Right atrium auricular region (tissue), 2 donors: ENCODE data around the gene ADAM10. TPM values are rescaled to one million over a fixed set of nuclear protein-coding genes. Genes with fewer than 3 reads are reported as not detected.
"Not testable (repeated sequence)": the region's sequence is repeated elsewhere in the genome, so short reads cannot be mapped to it uniquely, and the experiment has no call there.

Experiments used
- DNase-seq: peaks from one replicate; pipeline ENCODE4 v3.0.0-alpha.2; 2019; ENCODE audit warnings: low spot score
- H3K27ac ChIP-seq, 2 donors: fragments of 200-600 bp; sonication (generic); 1 replicate in 1 of 2; 2 replicates in 1 of 2; pipeline ENCODE4 v1.5.1; 2016 to 2019
- H3K27me3 ChIP-seq, 2 donors: fragments of 200-600 bp; sonication (generic); one replicate each; pipeline versions ENCODE4 v1.5.1 to v1.6.0; 2017 to 2019
- H3K36me3 ChIP-seq: fragments of 200-600 bp; sonication (generic); one replicate; pipeline ENCODE4 v1.5.1; 2016
- H3K4me1 ChIP-seq, 2 donors: fragments of 200-600 bp; sonication (generic); one replicate each; pipeline versions ENCODE4 v1.5.1 to v1.6.0; 2017 to 2019
- H3K4me3 ChIP-seq, 2 donors: fragments of 200-600 bp; sonication (generic); 1 replicate in 1 of 2; 2 replicates in 1 of 2; pipeline ENCODE4 v1.5.1; 2017 to 2019; ENCODE audit warnings: mild to moderate bottlenecking in 1 of 2, moderate library complexity in 1 of 2
- H3K9me3 ChIP-seq, 2 donors: fragments of 200-600 bp; sonication (generic); one replicate each; pipeline ENCODE4 v1.5.1; 2019
- total RNA-seq, 2 donors: library from RNA; depleted of rRNA; stranded (reverse); fragments of >200 nt; gene quantifications; one replicate each; pipeline ENCODE4 v1.1.0, GENCODE V29; 2016
- TF ChIP-seq, protein P1 (sequence below), 2 donors: fragments of 200-600 bp; sonication (generic); IDR thresholded peaks; one replicate each; pipeline ENCODE4 v1.5.1; 2019; ENCODE audit warnings: antibody characterized with exemption in 2 of 2

Gene ADAM10
- total RNA-seq, 2 donors from 2014 or later: 40.8 to 42.0 TPM

DNA sequence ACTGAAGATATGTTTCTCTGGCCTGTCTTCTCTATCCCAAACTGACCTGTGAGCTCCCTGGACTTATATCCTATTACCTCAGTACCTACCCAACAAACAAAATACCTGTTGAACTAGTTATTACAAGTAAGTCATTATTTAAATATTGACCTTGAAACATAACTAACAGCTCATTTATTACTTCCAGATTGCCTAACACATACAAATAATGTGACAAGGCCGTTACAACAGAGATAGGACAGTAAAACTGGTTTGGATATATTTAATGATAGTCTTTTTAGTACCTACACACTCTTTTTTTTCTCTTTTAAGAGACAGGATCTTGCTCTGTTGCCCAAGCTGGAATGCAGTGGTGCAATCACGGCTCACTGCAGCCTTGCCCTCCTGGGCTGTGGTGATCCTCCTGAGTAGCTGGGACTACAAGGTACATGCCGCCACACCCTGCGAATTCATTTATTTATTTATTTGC, 145.0 kb downstream of the ADAM10 start:
- Histone ChIP-seq H3K36me3 (no peaks in the 10 kb centered on the region), H3K27me3 (no peaks in the 10 kb centered on the region), H3K9me3 (no peaks in the 10 kb centered on the region), H3K4me3 (no peak overlapping the region), H3K27ac (no peak overlapping the region), H3K4me1 (no peaks in the 10 kb centered on the region)
- TF ChIP-seq, protein P1, sequence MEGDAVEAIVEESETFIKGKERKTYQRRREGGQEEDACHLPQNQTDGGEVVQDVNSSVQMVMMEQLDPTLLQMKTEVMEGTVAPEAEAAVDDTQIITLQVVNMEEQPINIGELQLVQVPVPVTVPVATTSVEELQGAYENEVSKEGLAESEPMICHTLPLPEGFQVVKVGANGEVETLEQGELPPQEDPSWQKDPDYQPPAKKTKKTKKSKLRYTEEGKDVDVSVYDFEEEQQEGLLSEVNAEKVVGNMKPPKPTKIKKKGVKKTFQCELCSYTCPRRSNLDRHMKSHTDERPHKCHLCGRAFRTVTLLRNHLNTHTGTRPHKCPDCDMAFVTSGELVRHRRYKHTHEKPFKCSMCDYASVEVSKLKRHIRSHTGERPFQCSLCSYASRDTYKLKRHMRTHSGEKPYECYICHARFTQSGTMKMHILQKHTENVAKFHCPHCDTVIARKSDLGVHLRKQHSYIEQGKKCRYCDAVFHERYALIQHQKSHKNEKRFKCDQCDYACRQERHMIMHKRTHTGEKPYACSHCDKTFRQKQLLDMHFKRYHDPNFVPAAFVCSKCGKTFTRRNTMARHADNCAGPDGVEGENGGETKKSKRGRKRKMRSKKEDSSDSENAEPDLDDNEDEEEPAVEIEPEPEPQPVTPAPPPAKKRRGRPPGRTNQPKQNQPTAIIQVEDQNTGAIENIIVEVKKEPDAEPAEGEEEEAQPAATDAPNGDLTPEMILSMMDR (IDR thresholded peaks at IDR 0.05): no peak
- no peak for DNase-seq

GRCh38 chr15:58603927-58604326, 145.6 kb downstream of the ADAM10 start:
- not testable (repeated sequence) for H3K4me1 ChIP-seq, DNase-seq, H3K27ac ChIP-seq, H3K4me3 ChIP-seq, H3K27me3 ChIP-seq, H3K9me3 ChIP-seq, H3K36me3 ChIP-seq

DNA sequence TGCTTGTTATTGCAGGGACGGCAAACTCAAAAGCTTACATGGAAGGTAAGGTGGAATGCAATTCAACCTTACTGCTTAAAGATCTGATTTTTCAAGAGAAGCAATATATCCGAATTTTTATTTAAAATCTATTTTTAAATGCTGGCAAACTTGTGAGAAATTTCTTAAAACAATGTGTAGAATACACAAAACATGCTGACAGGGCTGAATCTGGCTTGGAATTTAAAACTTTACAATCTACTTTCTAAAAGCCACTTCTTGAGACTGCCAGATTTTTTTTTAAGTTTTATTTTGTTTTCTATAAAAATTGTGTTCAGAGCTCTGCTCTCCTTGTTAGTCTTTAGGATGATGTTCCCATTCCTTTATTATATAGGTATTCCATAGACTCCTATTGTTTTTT, 146.7 kb downstream of the ADAM10 start:
- DNase-seq: no peak
- no peaks in the 10 kb centered on the region for H3K36me3 ChIP-seq
- H3K4me3 ChIP-seq: no peak overlapping the region
- TF ChIP-seq, protein P1 (IDR thresholded peaks at IDR 0.05): no peak
- no peaks in the 10 kb centered on the region for H3K4me1 ChIP-seq
- H3K27me3 ChIP-seq: no peaks in the 10 kb centered on the region
- H3K9me3 ChIP-seq: no peaks in the 10 kb centered on the region
- H3K27ac ChIP-seq: no peak overlapping the region

- Histone ChIP-seq H3K9me3 (no peaks in the 10 kb centered on the region), H3K4me1 (no peaks in the 10 kb centered on the region), H3K4me3 (no peak overlapping the region), H3K27me3 (no peaks in the 10 kb centered on the region), H3K27ac (no peak overlapping the region), H3K36me3 (peaks cover 19% of the 10 kb centered on the region)
- TF ChIP-seq, protein P1 (IDR thresholded peaks at IDR 0.05): no peak
- no peak for DNase-seq
Observed at GRCh38 chr15:58598829-58599210, 150.7 kb downstream of the ADAM10 start.

GRCh38 chr15:58597943-58598828, 151.3 kb downstream of the ADAM10 start:
- no peaks in the 10 kb centered on the region for H3K9me3 ChIP-seq
- H3K27ac ChIP-seq: no peak overlapping the region
- H3K4me1 ChIP-seq: no peaks in the 10 kb centered on the region
- no peak for DNase-seq
- no peaks in the 10 kb centered on the region for H3K27me3 ChIP-seq
- peaks cover 20% of the 10 kb centered on the region for H3K36me3 ChIP-seq
- H3K4me3 ChIP-seq: no peak overlapping the region
- TF ChIP-seq, protein P1 (IDR thresholded peaks at IDR 0.05): no peak

- DNase-seq: no peak
- Histone ChIP-seq H3K4me1 (no peaks in the 10 kb centered on the region), H3K4me3 (no peak overlapping the region), H3K9me3 (no peaks in the 10 kb centered on the region), H3K27ac (no peak overlapping the region), H3K27me3 (no peaks in the 10 kb centered on the region), H3K36me3 (peaks cover 20% of the 10 kb centered on the region)
- TF ChIP-seq, protein P1 (IDR thresholded peaks at IDR 0.05): no peak
Observed at GRCh38 chr15:58595516-58596263, 153.8 kb downstream of the ADAM10 start.
